Stimulated activated effector memory CD8-positive, alpha-beta T cell treated with anti-CD3 and anti-CD28 coated beads, Interleukin-12 subunit alpha, Interleukin-12 subunit beta, amount 100 ng/mL, for 72 hours (primary cell): ENCODE results near the gene HPX.

ENCODE experiments used
- ATAC-seq: fragments of 150-1000 bp; cut with Tn5 transposase; 2 replicates; pipeline ENCODE4 v1.10.0; 2021
- DNase-seq, 2 donors: peaks; one replicate each; pipeline ENCODE4 v3.0.0; 2021 to 2022; ENCODE audit warnings: low spot score in 2 of 2
- H3K27ac Mint-ChIP-seq: one replicate; pipeline ENCODE4 v1.8.0; 2022; ENCODE audit warnings: mild to moderate bottlenecking, mixed read lengths
- H3K36me3 Mint-ChIP-seq: one replicate; pipeline ENCODE4 v1.8.0; 2022; ENCODE audit warnings: mild to moderate bottlenecking, mixed read lengths
- H3K4me1 Mint-ChIP-seq: one replicate; pipeline ENCODE4 v1.8.0; 2022; ENCODE audit warnings: mixed read lengths
- H3K4me3 Mint-ChIP-seq: one replicate; pipeline ENCODE4 v1.8.0; 2022; ENCODE audit warnings: mild to moderate bottlenecking, mixed read lengths
- H3K9me3 Mint-ChIP-seq: one replicate; pipeline ENCODE4 v1.8.0; 2022; ENCODE audit warnings: mixed read lengths

HPX gene

GRCh38 chr11:6410695-6411430 lies 29.9 kb downstream of the HPX start:
- Mint-ChIP-seq H3K36me3 (peaks cover 12% of the 10 kb centered on the region), H3K4me3 (no peak overlapping the region), H3K4me1 (peaks cover 35% of the 10 kb centered on the region), H3K9me3 (no peaks in the 10 kb centered on the region), H3K27ac (no peak overlapping the region)
- no peak for ATAC-seq
- no peak for DNase-seq

GRCh38 chr11:6406370-6406769 lies 34.4 kb downstream of the HPX start:
- Mint-ChIP-seq H3K9me3 (no peaks in the 10 kb centered on the region), H3K36me3 (peaks cover 24% of the 10 kb centered on the region), H3K4me3 (no peak overlapping the region), H3K27ac (peak overlapping the region; percentile 4), H3K4me1 (peaks cover 60% of the 10 kb centered on the region)
- ATAC-seq (no peak), DNase-seq (no peak)

- no peak for DNase-seq
- no peaks in the 10 kb centered on the region for H3K9me3 Mint-ChIP-seq
- H3K27ac Mint-ChIP-seq, result no peak overlapping the region
- no peak overlapping the region for H3K4me3 Mint-ChIP-seq
- no peak for ATAC-seq
- H3K4me1 Mint-ChIP-seq, result peaks cover 65% of the 10 kb centered on the region
- H3K36me3 Mint-ChIP-seq, result peaks cover 27% of the 10 kb centered on the region
Measured at GRCh38 chr11:6405846-6406245, 34.9 kb downstream of the HPX start.

- Mint-ChIP-seq H3K4me1 (peaks cover 69% of the 10 kb centered on the region), H3K9me3 (no peaks in the 10 kb centered on the region), H3K27ac (no peak overlapping the region), H3K36me3 (peaks cover 31% of the 10 kb centered on the region), H3K4me3 (no peak overlapping the region)
- DNase-seq, result peak in 1 of 2 donors; percentile 45
- no peak for ATAC-seq
Measured at GRCh38 chr11:6405052-6405667, 35.6 kb downstream of the HPX start.

- Mint-ChIP-seq H3K27ac (peak overlapping the region; percentile 90), H3K4me1 (peaks cover 75% of the 10 kb centered on the region), H3K36me3 (peaks cover 34% of the 10 kb centered on the region), H3K9me3 (no peaks in the 10 kb centered on the region), H3K4me3 (peak overlapping the region; percentile 10)
- ATAC-seq (peak; percentile 66), DNase-seq (peak in 1 of 2 donors; percentile 49)
Measured at GRCh38 chr11:6404342-6405051, 36.3 kb downstream of the HPX start.

- H3K36me3 Mint-ChIP-seq, result peaks cover 33% of the 10 kb centered on the region
- DNase-seq (peak in 1 of 2 donors; percentile 49), ATAC-seq (no peak)
- H3K9me3 Mint-ChIP-seq, result no peaks in the 10 kb centered on the region
- H3K4me3 Mint-ChIP-seq, result peak overlapping the region; percentile 68
- H3K27ac Mint-ChIP-seq, result peak overlapping the region; percentile 90
- H3K4me1 Mint-ChIP-seq, result peaks cover 82% of the 10 kb centered on the region
Measured at GRCh38 chr11:6403539-6403938, 37.2 kb downstream of the HPX start.

GRCh38 chr11:6402561-6402981 lies 38.2 kb downstream of the HPX start:
- H3K4me3 Mint-ChIP-seq, result peak overlapping the region; percentile 68
- H3K36me3 Mint-ChIP-seq, result peaks cover 37% of the 10 kb centered on the region
- no peaks in the 10 kb centered on the region for H3K9me3 Mint-ChIP-seq
- H3K27ac Mint-ChIP-seq, result peak overlapping the region; percentile 90
- ATAC-seq (peak; percentile 90), DNase-seq (peak; percentile 41 to 80)
- H3K4me1 Mint-ChIP-seq, result peaks cover 76% of the 10 kb centered on the region

GRCh38 chr11:6402061-6402470 lies 38.7 kb downstream of the HPX start:
- Mint-ChIP-seq H3K36me3 (peaks cover 39% of the 10 kb centered on the region), H3K4me3 (peak overlapping the region; percentile 68), H3K4me1 (peaks cover 72% of the 10 kb centered on the region), H3K9me3 (no peaks in the 10 kb centered on the region), H3K27ac (peak overlapping the region; percentile 90)
- peak; percentile 72 for ATAC-seq
- DNase-seq, result peak in 1 of 2 donors; percentile 75

GRCh38 chr11:6401464-6401863 lies 39.3 kb downstream of the HPX start:
- ATAC-seq (no peak), DNase-seq (no peak)
- peaks cover 66% of the 10 kb centered on the region for H3K4me1 Mint-ChIP-seq
- H3K36me3 Mint-ChIP-seq, result peaks cover 41% of the 10 kb centered on the region
- H3K4me3 Mint-ChIP-seq, result no peak overlapping the region
- no peaks in the 10 kb centered on the region for H3K9me3 Mint-ChIP-seq
- peak overlapping the region; percentile 90 for H3K27ac Mint-ChIP-seq

GRCh38 chr11:6400431-6401345 lies 40.1 kb downstream of the HPX start:
- peaks cover 48% of the 10 kb centered on the region for H3K36me3 Mint-ChIP-seq
- DNase-seq, result no peak
- no peak for ATAC-seq
- no peak overlapping the region for H3K4me3 Mint-ChIP-seq
- H3K9me3 Mint-ChIP-seq, result no peaks in the 10 kb centered on the region
- peak overlapping the region; percentile 90 for H3K27ac Mint-ChIP-seq
- H3K4me1 Mint-ChIP-seq, result peaks cover 58% of the 10 kb centered on the region

- H3K9me3 Mint-ChIP-seq, result no peaks in the 10 kb centered on the region
- no peak overlapping the region for H3K27ac Mint-ChIP-seq
- ATAC-seq, result no peak
- DNase-seq, result no peak
- H3K4me3 Mint-ChIP-seq, result no peak overlapping the region
- peaks cover 52% of the 10 kb centered on the region for H3K36me3 Mint-ChIP-seq
- peaks cover 40% of the 10 kb centered on the region for H3K4me1 Mint-ChIP-seq
Measured at GRCh38 chr11:6397636-6398035, 43.2 kb downstream of the HPX start.

- H3K4me1 Mint-ChIP-seq, result peaks cover 37% of the 10 kb centered on the region
- no peak for DNase-seq
- H3K4me3 Mint-ChIP-seq, result no peak overlapping the region
- no peak overlapping the region for H3K27ac Mint-ChIP-seq
- H3K36me3 Mint-ChIP-seq, result peaks cover 50% of the 10 kb centered on the region
- no peak for ATAC-seq
- H3K9me3 Mint-ChIP-seq, result no peaks in the 10 kb centered on the region
Measured at GRCh38 chr11:6397156-6397555, 43.6 kb downstream of the HPX start.

GRCh38 chr11:6395470-6396060 lies 45.2 kb downstream of the HPX start:
- Mint-ChIP-seq H3K4me3 (no peak overlapping the region), H3K9me3 (no peaks in the 10 kb centered on the region), H3K36me3 (peaks cover 37% of the 10 kb centered on the region), H3K27ac (peak overlapping the region; percentile 67), H3K4me1 (peaks cover 34% of the 10 kb centered on the region)
- DNase-seq (no peak), ATAC-seq (no peak)

- Mint-ChIP-seq H3K27ac (peak overlapping the region; percentile 75), H3K36me3 (peaks cover 32% of the 10 kb centered on the region), H3K9me3 (no peaks in the 10 kb centered on the region), H3K4me3 (no peak overlapping the region), H3K4me1 (peaks cover 34% of the 10 kb centered on the region)
- DNase-seq, result no peak
- no peak for ATAC-seq
Measured at GRCh38 chr11:6393989-6394670, 46.7 kb downstream of the HPX start.
